NCI-H510A treated with DMSO at 0.1 percent for 48 hours (cell line): ENCODE measurements around the gene AMPD3.
A peak's percentile ranks its signal among the peaks of the same experiment; 100 is the strongest.

ENCODE experiments used
- DNase-seq: peaks from one replicate; lab custom pipeline; 2025; lab: John Stamatoyannopoulos, UW

AMPD3 gene

DNA sequence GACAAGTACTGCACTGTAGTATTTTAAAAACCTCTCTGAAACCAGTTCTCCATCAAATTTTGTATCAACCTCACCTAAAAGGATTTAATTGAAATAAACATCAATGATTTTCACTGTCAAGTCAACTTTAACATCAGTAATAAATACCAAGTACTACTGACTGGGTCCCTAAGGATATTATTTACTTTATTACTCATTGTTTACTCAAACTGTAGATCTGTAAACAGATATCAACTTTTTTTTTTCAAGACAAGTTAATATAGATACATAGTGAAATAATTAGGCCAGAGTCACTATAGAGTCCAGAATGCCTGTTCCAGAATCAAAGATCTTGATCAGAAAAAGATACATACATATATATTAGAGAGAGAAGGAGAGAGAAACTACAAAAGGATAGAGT lies 84.3 kb downstream of the AMPD3 start:
- DNase-seq = no peak

GRCh38 chr11:10540546-10540914 lies 85.5 kb downstream of the AMPD3 start:
- no peak for DNase-seq

- DNase-seq = peak; percentile 73
These were observed 86.0 kb downstream of the AMPD3 start, which contains the start of gene RNF141 for GRCh38 chr11:10540915-10541560. RNF141 (minus strand) TSS chr11:10541187; CDS start chr11:10534158, 7,029 bp downstream.

GRCh38 chr11:10541561-10541930 lies 86.5 kb downstream of the AMPD3 start:
- DNase-seq = peak; percentile 21

GRCh38 chr11:10542776-10543175 lies 87.7 kb downstream of the AMPD3 start:
- no peak for DNase-seq

DNA sequence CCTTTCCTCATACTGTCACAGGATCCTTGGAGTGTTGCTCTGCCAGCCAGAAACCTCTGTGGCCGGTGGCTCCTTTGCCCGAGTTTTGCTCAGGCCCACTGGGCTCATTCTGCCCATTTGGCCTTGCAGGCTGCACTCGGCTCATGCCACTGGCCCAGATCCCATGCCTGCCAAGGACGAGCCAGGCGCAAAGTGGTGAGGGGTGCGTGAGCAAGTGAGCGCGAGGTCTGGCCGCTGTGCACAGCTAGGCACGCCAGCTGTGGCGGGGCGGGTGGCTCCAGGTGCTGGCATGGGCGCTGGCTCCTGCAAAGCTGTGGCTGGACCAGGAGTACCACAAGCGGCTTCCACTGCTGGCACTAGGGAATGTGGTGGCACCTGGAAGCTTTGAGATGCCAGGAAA lies 88.7 kb downstream of the AMPD3 start:
- DNase-seq = no peak

- no peak for DNase-seq
These were observed 89.7 kb downstream of the AMPD3 start for GRCh38 chr11:10544491-10545465.

DNA sequence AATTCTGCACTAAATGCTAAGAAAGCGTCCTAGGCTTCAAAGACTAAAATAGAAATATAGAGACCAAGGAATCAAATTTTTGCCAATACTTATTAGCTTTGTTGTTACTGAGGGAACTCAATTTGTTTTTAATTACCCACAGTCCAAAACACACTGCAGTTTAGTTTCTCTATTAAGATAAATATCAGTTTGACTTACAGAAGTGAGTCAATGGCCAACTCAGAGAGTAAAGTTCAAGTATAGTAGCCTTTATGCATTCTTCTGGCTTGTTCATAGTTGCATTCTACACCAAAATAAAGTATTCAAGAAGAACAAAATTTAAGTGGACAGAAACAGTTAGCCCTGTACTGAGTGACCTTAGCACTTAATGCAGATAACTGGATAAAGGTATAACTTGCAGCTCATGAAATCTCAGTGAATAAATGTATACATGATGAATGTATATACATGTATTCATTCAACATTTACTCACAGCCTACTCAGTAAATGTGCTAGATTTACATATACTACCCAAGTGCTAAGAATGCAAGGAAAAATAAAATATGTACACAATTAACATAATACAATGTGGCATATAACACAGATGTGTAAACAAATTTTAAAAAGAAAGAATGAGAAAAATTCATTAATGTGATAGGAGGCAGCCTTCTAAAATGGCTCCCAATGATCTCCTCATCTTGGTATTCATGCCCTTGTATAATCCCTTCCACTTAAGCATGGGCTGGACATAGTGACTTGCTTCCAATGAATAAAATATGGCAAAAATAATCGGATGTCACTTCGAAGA lies 95.6 kb downstream of the AMPD3 start:
- no peak for DNase-seq

- no peak for DNase-seq
These were observed 96.2 kb downstream of the AMPD3 start for GRCh38 chr11:10551290-10551592.

DNA sequence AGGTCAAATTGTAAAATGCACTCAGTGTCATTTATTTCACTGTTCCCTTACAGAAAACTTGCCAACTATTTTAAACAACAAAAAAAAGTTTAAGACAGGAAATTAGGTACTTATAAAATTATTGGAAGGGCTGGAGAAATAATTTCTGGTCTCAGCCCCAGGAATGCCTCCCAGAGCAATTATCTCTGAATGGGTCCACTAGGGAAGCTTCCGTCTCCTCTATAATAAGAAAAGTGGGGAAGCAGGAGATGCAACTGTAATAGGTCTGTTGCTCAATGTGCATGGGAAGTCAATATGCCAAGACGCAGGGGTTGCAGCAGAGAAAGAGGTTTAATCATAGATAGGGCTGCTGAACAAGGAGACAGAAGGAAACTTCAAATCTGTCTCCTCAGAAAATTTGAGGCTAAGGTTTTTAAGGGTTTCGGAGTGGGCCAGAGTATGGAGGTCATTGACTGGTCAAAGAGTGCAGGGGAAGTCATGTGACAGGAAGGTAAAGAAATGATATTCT lies 96.8 kb downstream of the AMPD3 start:
- no peak for DNase-seq

DNA sequence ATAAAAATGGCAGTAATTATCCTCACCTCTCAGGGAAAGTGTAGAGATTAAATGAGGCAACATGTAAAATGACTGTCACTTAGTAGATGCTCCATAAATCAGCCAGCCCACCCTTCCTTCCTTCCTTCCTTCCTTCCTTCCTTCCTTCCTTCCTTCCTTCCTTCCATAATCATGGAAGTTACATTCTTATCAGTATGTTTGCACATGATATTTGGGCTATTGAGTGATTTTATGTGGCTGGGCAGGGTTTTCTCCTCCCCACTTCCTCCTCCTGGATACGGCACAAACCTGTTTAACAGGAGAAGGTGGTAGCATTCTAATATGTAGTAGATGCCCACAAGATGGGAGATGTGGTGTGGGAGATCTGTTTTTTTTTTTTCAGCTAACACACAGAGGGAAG lies 101.5 kb downstream of the AMPD3 start:
- DNase-seq = no peak
